Progenitor cell of endocrine pancreas (in vitro differentiated cells): Measurements from ENCODE around the gene RCAN3. TPM values are rescaled to one million over a fixed set of nuclear protein-coding genes. Genes with fewer than 3 reads are reported as not detected.
A peak's percentile ranks its signal among the peaks of the same experiment; 100 is the strongest.
"Not testable (repeated sequence)": the region's sequence is repeated elsewhere in the genome, so short reads cannot be mapped to it uniquely, and the experiment has no call there.

ENCODE experiments used
- DNase-seq: peaks from one replicate; pipeline ENCODE4 v3.0.0; 2021; ENCODE audit warnings: low spot score; ENCODE audit not compliant: unreplicated experiment
- H3K27ac Mint-ChIP-seq: 2 replicates; pipeline ENCODE4 v1.8.0; 2021; ENCODE audit warnings: mild to moderate bottlenecking, moderate library complexity, mixed read lengths
- H3K27me3 Mint-ChIP-seq: 2 replicates; pipeline ENCODE4 v1.8.0; 2021; ENCODE audit warnings: mixed read lengths
- H3K36me3 Mint-ChIP-seq: 2 replicates; pipeline ENCODE4 v1.8.0; 2022; ENCODE audit warnings: mixed read lengths; ENCODE audit not compliant: insufficient read depth
- H3K4me1 Mint-ChIP-seq: 2 replicates; pipeline ENCODE4 v1.8.0; 2021; ENCODE audit warnings: low read depth, mixed read lengths
- H3K4me3 Mint-ChIP-seq: 2 replicates; pipeline ENCODE4 v1.8.0; 2021; ENCODE audit warnings: low read depth, mild to moderate bottlenecking, moderate library complexity, mixed read lengths
- H3K9me3 Mint-ChIP-seq: 2 replicates; pipeline ENCODE4 v1.8.0; 2021; ENCODE audit warnings: low read depth, mixed read lengths
- total RNA-seq: library from RNA; stranded (reverse); gene quantifications from 2 replicates; pipeline ENCODE4 v1.2.1, GENCODE V29; 2021
- TF ChIP-seq, protein P1 (sequence below): fragments of 200-600 bp; sonication (generic); IDR thresholded peaks from one replicate; pipeline ENCODE4 v1.5.0; 2021; ENCODE audit warnings: antibody characterized with exemption, mild to moderate bottlenecking; ENCODE audit not compliant: unreplicated experiment

The RCAN3 gene
- total RNA-seq, 1 donor from 2014 or later = 31.0 TPM

- H3K9me3 Mint-ChIP-seq = peaks cover 5% of the 10 kb centered on the region
- TF ChIP-seq, protein P1, sequence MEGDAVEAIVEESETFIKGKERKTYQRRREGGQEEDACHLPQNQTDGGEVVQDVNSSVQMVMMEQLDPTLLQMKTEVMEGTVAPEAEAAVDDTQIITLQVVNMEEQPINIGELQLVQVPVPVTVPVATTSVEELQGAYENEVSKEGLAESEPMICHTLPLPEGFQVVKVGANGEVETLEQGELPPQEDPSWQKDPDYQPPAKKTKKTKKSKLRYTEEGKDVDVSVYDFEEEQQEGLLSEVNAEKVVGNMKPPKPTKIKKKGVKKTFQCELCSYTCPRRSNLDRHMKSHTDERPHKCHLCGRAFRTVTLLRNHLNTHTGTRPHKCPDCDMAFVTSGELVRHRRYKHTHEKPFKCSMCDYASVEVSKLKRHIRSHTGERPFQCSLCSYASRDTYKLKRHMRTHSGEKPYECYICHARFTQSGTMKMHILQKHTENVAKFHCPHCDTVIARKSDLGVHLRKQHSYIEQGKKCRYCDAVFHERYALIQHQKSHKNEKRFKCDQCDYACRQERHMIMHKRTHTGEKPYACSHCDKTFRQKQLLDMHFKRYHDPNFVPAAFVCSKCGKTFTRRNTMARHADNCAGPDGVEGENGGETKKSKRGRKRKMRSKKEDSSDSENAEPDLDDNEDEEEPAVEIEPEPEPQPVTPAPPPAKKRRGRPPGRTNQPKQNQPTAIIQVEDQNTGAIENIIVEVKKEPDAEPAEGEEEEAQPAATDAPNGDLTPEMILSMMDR = no peak
- no peak for DNase-seq
- no peak overlapping the region for H3K4me3 Mint-ChIP-seq
- peaks cover 9% of the 10 kb centered on the region for H3K36me3 Mint-ChIP-seq
- no peak overlapping the region for H3K27ac Mint-ChIP-seq
- H3K4me1 Mint-ChIP-seq = peaks cover 2% of the 10 kb centered on the region
- no peaks in the 10 kb centered on the region for H3K27me3 Mint-ChIP-seq
Measured at GRCh38 chr1:24513706-24514105, 11.1 kb downstream of the RCAN3 start.

DNA sequence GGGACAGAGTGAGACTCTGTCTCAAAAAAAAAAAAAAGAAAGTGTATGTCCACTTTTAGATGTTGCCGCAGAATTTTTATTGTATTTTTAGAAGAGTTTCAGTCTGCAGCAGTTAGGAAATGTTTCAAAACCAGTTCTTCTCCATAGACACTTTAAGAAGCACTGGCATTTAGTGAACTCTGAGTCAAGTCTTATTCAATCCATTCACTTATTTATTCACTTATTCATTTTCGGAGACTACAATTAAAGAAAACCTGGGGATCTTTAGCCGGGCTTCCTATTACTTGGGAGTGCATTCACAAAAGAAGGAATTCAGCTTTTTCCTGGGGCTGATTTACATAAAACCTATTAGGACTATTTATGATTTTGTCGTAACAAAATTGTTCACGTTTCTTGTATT, 12.3 kb downstream of the RCAN3 start:
- H3K4me1 Mint-ChIP-seq = peaks cover 2% of the 10 kb centered on the region
- peaks cover 2% of the 10 kb centered on the region for H3K36me3 Mint-ChIP-seq
- DNase-seq = no peak
- H3K27me3 Mint-ChIP-seq = no peaks in the 10 kb centered on the region
- no peak overlapping the region for H3K4me3 Mint-ChIP-seq
- no peaks in the 10 kb centered on the region for H3K9me3 Mint-ChIP-seq
- TF ChIP-seq, protein P1 = no peak
- H3K27ac Mint-ChIP-seq = no peak overlapping the region

DNA sequence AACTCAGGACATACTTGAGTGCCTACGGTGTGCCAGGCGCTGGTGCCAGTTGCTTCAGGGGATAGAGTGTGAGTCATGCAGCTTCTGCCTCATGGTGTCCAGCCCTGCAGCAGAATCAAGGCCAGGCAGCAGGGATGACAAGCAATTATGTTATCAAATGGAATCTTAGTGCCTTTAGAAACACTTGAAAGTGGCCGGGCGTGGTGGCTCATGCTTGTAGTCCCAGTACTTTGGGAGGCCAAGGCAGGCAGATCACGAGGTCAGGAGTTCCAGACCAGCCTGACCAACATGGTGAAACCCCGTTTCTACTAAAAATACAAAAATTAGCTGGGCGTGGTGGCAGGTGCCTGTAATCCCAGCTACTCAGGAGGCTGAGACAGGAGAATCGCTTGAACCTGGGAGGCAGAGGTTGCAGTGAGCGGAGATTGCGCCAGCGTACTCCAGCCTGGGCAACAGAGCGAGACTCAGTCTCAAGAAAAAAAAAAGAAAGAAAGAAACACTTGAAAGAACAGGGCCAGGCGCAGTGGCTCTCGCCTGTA, 13.1 kb downstream of the RCAN3 start:
- peak overlapping the region; percentile 2 for H3K27ac Mint-ChIP-seq
- H3K27me3 Mint-ChIP-seq, DNase-seq, H3K36me3 Mint-ChIP-seq, H3K9me3 Mint-ChIP-seq, H3K4me3 Mint-ChIP-seq, H3K4me1 Mint-ChIP-seq: not testable (repeated sequence)

- Mint-ChIP-seq H3K4me3 (no peak overlapping the region), H3K36me3 (peaks cover 4% of the 10 kb centered on the region), H3K27me3 (no peaks in the 10 kb centered on the region), H3K27ac (no peak overlapping the region), H3K9me3 (peaks cover 4% of the 10 kb centered on the region), H3K4me1 (peaks cover 2% of the 10 kb centered on the region)
- TF ChIP-seq, protein P1 = no peak
- no peak for DNase-seq
Measured at GRCh38 chr1:24516506-24516905, 13.9 kb downstream of the RCAN3 start.

DNA sequence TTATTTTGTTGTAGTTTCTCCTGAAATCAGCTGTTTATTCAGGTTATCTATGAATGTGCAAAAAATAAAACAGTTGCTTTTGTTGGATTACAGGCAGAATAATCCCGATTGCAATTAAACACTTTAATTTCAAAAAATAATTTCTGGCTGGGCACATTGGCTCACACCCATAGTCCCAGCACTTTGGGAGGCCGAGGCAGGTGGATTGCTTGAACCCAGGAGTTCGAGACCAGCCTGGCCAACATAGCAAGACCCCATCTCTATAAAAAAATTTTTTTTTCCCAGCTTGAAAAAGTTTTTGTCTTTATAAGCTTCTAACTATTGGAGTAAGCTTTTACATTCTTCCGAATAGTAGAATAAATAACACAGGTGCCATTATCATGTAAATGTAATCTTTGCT, 15.3 kb downstream of the RCAN3 start:
- TF ChIP-seq, protein P1 = no peak
- DNase-seq = no peak
- H3K36me3 Mint-ChIP-seq = peaks cover 4% of the 10 kb centered on the region
- peaks cover 2% of the 10 kb centered on the region for H3K4me1 Mint-ChIP-seq
- no peak overlapping the region for H3K4me3 Mint-ChIP-seq
- H3K27me3 Mint-ChIP-seq = no peaks in the 10 kb centered on the region
- H3K9me3 Mint-ChIP-seq = peaks cover 4% of the 10 kb centered on the region
- H3K27ac Mint-ChIP-seq = no peak overlapping the region

GRCh38 chr1:24520282-24520681, 17.6 kb downstream of the RCAN3 start:
- H3K4me1 Mint-ChIP-seq, H3K4me3 Mint-ChIP-seq, H3K9me3 Mint-ChIP-seq, H3K27me3 Mint-ChIP-seq, H3K36me3 Mint-ChIP-seq, DNase-seq, H3K27ac Mint-ChIP-seq: not testable (repeated sequence)
